Measurements from ENCODE around the gene AHR. TPM values are rescaled to one million over a fixed set of nuclear protein-coding genes. Genes with fewer than 3 reads are reported as not detected.

AHR gene
- total RNA-seq, 2 experiments from 2014 or later: 95.2 to 95.7 TPM

DNA sequence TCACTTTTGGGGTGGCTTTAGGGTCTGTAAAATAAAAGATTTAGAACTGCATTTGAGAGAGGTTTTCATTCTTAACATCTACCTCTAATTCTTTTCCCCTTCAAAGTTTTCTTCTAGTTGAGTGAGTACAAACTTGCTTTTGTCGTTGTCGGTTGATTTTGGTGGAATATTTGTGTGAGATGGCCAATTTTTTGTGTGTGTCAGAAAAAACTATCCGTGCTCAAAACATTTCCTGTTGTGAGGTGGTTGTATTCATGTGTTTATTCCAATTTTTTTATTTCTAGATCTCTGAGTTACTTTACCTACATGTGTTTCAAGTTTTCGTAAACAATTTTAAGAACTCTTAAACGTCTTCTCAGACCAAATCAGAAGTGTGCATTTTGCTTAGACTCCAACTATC lies 1.6 kb downstream of the AHR start:
- ATAC-seq (ENCODE audit: poor library complexity) (no peak), DNase-seq (peak in 3 of 14 experiments; percentile 20 to 40 (median 27))
- intact Hi-C loops (cut with DNase I, micrococcal nuclease): loop anchor here in 1 of 2 experiments (5.0 to 10.0 kb wide), 2 partner anchors 235 to 318 kb away; no protein-coding TSS in a partner anchor
- Mint-ChIP-seq H3K27ac (peak overlapping the region; percentile 88), H3K36me3 (ENCODE audit: low read depth) (peaks cover 11% of the 10 kb centered on the region), H3K27me3 (no peaks in the 10 kb centered on the region), H3K4me1 (ENCODE audit: low read depth) (peaks cover 55% of the 10 kb centered on the region), H3K4me3 (peak overlapping the region; percentile 97), H3K9me3 (peaks cover 3% of the 10 kb centered on the region)
- Histone ChIP-seq H3K4me3 (ENCODE audit: low read length) (peak overlapping the region; percentile 84), H3K36me3 (ENCODE audit: insufficient read depth, low read length) (no peaks in the 10 kb centered on the region), H3K27me3 (ENCODE audit: control insufficient read depth in 1 of 2, insufficient read depth in 2 of 2, low read length in 2 of 2) (no peaks in the 10 kb centered on the region), H3K27ac (ENCODE audit: low read depth in 1 of 2, low read length in 2 of 2) (peak overlapping the region; percentile 43 to 91), H3K9me3 (ENCODE audit: control insufficient read depth in 1 of 2, insufficient read depth in 1 of 2, low read length in 2 of 2) (no peaks in the 10 kb centered on the region), H3K4me1 (ENCODE audit: insufficient read depth, low read length) (peaks cover 11% of the 10 kb centered on the region)
- CTCF ChIA-PET: interaction anchor here (1.0 to 1.6 kb wide), 2 partner anchors 24 to 161 kb away, joined by 3 read pairs; no protein-coding TSS in a partner anchor
- TF ChIP-seq, protein P1, sequence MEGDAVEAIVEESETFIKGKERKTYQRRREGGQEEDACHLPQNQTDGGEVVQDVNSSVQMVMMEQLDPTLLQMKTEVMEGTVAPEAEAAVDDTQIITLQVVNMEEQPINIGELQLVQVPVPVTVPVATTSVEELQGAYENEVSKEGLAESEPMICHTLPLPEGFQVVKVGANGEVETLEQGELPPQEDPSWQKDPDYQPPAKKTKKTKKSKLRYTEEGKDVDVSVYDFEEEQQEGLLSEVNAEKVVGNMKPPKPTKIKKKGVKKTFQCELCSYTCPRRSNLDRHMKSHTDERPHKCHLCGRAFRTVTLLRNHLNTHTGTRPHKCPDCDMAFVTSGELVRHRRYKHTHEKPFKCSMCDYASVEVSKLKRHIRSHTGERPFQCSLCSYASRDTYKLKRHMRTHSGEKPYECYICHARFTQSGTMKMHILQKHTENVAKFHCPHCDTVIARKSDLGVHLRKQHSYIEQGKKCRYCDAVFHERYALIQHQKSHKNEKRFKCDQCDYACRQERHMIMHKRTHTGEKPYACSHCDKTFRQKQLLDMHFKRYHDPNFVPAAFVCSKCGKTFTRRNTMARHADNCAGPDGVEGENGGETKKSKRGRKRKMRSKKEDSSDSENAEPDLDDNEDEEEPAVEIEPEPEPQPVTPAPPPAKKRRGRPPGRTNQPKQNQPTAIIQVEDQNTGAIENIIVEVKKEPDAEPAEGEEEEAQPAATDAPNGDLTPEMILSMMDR (IDR thresholded peaks at IDR 0.05): no peak
- POLR2A ChIA-PET: interaction anchor here (0.5 to 1.5 kb wide), 5 partner anchors 12 to 236 kb away, joined by 3 to 6 read pairs (median 4); no protein-coding TSS in a partner anchor

DNA sequence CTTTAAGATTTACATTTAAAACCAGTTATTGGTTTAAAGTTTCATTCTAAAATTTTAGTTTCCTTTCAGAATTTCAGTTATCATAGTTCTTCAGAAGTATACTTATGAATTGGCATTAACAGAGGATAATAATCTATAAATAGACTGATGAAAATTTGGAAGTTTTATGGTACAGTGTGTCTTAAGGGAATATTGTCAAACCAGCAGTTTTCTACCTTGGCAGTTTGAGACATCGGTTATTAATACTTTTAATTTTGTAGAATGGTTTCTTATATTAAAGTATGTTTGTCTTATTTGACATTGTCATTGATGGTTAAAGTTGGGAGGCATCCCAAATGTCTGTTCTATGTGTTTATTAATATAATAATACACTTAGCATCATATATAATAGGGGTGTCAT lies 2.0 kb downstream of the AHR start:
- CTCF ChIA-PET: no interaction called here
- intact Hi-C loops (cut with DNase I, micrococcal nuclease): loop anchor here in 1 of 2 experiments (5.0 to 10.0 kb wide), 2 partner anchors 234 to 318 kb away; no protein-coding TSS in a partner anchor
- H3K36me3 Mint-ChIP-seq (ENCODE audit: low read depth): peaks cover 11% of the 10 kb centered on the region

DNA sequence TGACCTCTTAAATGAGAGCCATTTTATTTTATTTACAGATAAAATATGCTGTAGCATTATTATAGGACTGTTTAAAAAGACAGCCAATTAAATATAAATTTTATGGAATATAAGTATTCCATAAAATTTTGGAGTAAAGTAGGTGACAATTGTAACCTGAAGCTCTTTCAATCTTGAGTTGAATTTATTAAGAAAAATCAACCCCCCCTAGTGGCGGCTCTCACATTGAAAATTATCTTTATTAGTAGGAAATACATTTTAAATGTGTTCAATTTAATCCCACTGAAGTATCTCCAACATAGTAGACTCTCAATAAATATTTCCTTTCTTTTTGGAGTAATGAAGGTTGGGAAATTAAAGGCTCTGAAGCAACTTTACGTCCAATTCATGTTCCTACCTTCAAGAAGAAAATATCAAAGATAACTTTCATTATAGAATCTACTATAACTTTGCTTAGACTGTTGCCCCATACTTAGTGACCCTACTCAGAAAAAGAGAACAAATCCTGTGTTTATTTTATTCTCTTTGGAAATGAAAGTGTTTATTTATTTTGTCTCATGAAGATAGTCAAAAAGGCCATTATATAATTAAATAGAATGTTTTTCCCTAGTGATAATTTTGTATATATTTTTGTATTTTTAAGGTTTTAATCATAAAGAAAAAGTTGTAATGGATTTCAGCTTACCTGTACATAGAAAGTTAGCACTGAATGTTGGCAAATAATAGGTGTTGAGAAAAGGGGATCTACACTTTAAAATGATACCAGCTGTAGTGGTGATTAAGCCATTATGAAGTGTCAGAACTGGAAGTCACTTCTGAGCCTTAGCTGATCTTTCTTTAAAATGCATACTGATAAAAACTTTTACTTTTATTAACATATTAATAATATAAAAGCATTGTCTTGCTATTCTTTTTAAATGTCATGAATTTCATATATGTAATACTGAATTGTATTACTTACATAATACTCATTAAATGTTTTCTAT lies 3.3 kb downstream of the AHR start:
- Mint-ChIP-seq H3K4me1 (ENCODE audit: low read depth) (peaks cover 65% of the 10 kb centered on the region), H3K36me3 (ENCODE audit: low read depth) (peaks cover 11% of the 10 kb centered on the region), H3K9me3 (peaks cover 3% of the 10 kb centered on the region), H3K4me3 (peak overlapping the region; percentile 36), H3K27me3 (no peaks in the 10 kb centered on the region), H3K27ac (no peak overlapping the region)
- TF ChIP-seq, protein P1 (IDR thresholded peaks at IDR 0.05): peak; percentile 94
- intact Hi-C loops (cut with DNase I, micrococcal nuclease): loop anchor here in 1 of 2 experiments (5.0 to 10.0 kb wide), 2 partner anchors 233 to 319 kb away; no protein-coding TSS in a partner anchor
- peak overlapping the region; percentile 84 for H3K4me3 ChIP-seq (ENCODE audit: low read length)
- no peaks in the 10 kb centered on the region for H3K36me3 ChIP-seq (ENCODE audit: insufficient read depth, low read length)
- H3K4me1 ChIP-seq (ENCODE audit: insufficient read depth, low read length): peaks cover 19% of the 10 kb centered on the region
- DNase-seq (peak in 13 of 14 experiments; percentile 5 to 73 (median 38)), ATAC-seq (ENCODE audit: poor library complexity) (no peak)
- no peaks in the 10 kb centered on the region for H3K9me3 ChIP-seq (ENCODE audit: control insufficient read depth in 1 of 2, insufficient read depth in 1 of 2, low read length in 2 of 2)
- H3K27ac ChIP-seq (ENCODE audit: low read depth in 1 of 2, low read length in 2 of 2): no peak overlapping the region
- CTCF ChIA-PET: interaction anchor here (0.5 to 1.8 kb wide), 18 partner anchors 10 to 319 kb away, joined by 3 to 13 read pairs (median 3); no protein-coding TSS in a partner anchor
- POLR2A ChIA-PET: interaction anchor here (1.0 kb wide), 2 partner anchors 44 to 146 kb away, joined by 3 read pairs; no protein-coding TSS in a partner anchor
- no peaks in the 10 kb centered on the region for H3K27me3 ChIP-seq (ENCODE audit: control insufficient read depth in 1 of 2, insufficient read depth in 2 of 2, low read length in 2 of 2)

More for the DNA sequence above, 2.0 kb downstream of the AHR start:
- peak overlapping the region in 1 of 2 donors; percentile 9 for H3K27ac ChIP-seq (ENCODE audit: low read depth in 1 of 2, low read length in 2 of 2)
- peak overlapping the region; percentile 97 for H3K4me3 Mint-ChIP-seq
- peak overlapping the region; percentile 88 for H3K27ac Mint-ChIP-seq
- ATAC-seq (ENCODE audit: poor library complexity) (no peak), DNase-seq (no peak)
- no peaks in the 10 kb centered on the region for H3K27me3 Mint-ChIP-seq
- H3K4me1 ChIP-seq (ENCODE audit: insufficient read depth, low read length): peaks cover 14% of the 10 kb centered on the region
- H3K4me1 Mint-ChIP-seq (ENCODE audit: low read depth): peaks cover 59% of the 10 kb centered on the region
- no peaks in the 10 kb centered on the region for H3K36me3 ChIP-seq (ENCODE audit: insufficient read depth, low read length)
- H3K27me3 ChIP-seq (ENCODE audit: control insufficient read depth in 1 of 2, insufficient read depth in 2 of 2, low read length in 2 of 2): no peaks in the 10 kb centered on the region
- H3K9me3 Mint-ChIP-seq: peaks cover 3% of the 10 kb centered on the region
- no peaks in the 10 kb centered on the region for H3K9me3 ChIP-seq (ENCODE audit: control insufficient read depth in 1 of 2, insufficient read depth in 1 of 2, low read length in 2 of 2)
- POLR2A ChIA-PET: interaction anchor here (0.5 to 1.5 kb wide), 4 partner anchors 11 to 221 kb away, joined by 3 to 4 read pairs (median 4); no protein-coding TSS in a partner anchor
- peak overlapping the region; percentile 84 for H3K4me3 ChIP-seq (ENCODE audit: low read length)
- TF ChIP-seq, protein P1 (IDR thresholded peaks at IDR 0.05): no peak

Data from CD4-positive, alpha-beta T cell (primary cell).